Kidney epithelial cell (primary cell): ENCODE data around the gene ACAP3. TPM values are rescaled to one million over a fixed set of nuclear protein-coding genes. Genes with fewer than 3 reads are reported as not detected.

Experiments used
- DNase-seq: peaks from one replicate; pipeline ENCODE4 v3.0.0-alpha.2; 2010; ENCODE audit warnings: low read depth
- H3K27me3 ChIP-seq: 2 replicates; pipeline ENCODE4 v1.6.0; 2011; ENCODE audit warnings: low read length; ENCODE audit not compliant: control insufficient read depth, insufficient read depth
- H3K36me3 ChIP-seq: 2 replicates; pipeline ENCODE4 v1.5.1; 2011; ENCODE audit warnings: low read length; ENCODE audit not compliant: control insufficient read depth, insufficient read depth
- H3K4me3 ChIP-seq: 2 replicates; pipeline ENCODE4 v1.5.1; 2011; ENCODE audit warnings: low read depth, mild to moderate bottlenecking, control low read depth, low read length
- total RNA-seq: library from RNA; depleted of rRNA; stranded (reverse); fragments of >200 nt; gene quantifications from 2 replicates; pipeline ENCODE4 v1.2.3, GENCODE V29; 2015
- TF ChIP-seq, protein P1 (sequence below): IDR thresholded peaks from 2 replicates; pipeline ENCODE4 v1.5.1; 2011; ENCODE audit warnings: mild to moderate bottlenecking, moderate library complexity, low read length, control low read depth, inconsistent platforms; ENCODE audit not compliant: insufficient read depth, poor library complexity, severe bottlenecking

The ACAP3 gene
- total RNA-seq, 1 donor from 2014 or later, result 37.9 TPM

GRCh38 chr1:1314237-1314586 is 6.5 kb upstream of the ACAP3 start:
- Histone ChIP-seq H3K4me3 (no peak overlapping the region), H3K36me3 (peaks cover 4% of the 10 kb centered on the region), H3K27me3 (no peaks in the 10 kb centered on the region)
- TF ChIP-seq, protein P1, sequence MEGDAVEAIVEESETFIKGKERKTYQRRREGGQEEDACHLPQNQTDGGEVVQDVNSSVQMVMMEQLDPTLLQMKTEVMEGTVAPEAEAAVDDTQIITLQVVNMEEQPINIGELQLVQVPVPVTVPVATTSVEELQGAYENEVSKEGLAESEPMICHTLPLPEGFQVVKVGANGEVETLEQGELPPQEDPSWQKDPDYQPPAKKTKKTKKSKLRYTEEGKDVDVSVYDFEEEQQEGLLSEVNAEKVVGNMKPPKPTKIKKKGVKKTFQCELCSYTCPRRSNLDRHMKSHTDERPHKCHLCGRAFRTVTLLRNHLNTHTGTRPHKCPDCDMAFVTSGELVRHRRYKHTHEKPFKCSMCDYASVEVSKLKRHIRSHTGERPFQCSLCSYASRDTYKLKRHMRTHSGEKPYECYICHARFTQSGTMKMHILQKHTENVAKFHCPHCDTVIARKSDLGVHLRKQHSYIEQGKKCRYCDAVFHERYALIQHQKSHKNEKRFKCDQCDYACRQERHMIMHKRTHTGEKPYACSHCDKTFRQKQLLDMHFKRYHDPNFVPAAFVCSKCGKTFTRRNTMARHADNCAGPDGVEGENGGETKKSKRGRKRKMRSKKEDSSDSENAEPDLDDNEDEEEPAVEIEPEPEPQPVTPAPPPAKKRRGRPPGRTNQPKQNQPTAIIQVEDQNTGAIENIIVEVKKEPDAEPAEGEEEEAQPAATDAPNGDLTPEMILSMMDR, result no peak
- no peak for DNase-seq

DNA sequence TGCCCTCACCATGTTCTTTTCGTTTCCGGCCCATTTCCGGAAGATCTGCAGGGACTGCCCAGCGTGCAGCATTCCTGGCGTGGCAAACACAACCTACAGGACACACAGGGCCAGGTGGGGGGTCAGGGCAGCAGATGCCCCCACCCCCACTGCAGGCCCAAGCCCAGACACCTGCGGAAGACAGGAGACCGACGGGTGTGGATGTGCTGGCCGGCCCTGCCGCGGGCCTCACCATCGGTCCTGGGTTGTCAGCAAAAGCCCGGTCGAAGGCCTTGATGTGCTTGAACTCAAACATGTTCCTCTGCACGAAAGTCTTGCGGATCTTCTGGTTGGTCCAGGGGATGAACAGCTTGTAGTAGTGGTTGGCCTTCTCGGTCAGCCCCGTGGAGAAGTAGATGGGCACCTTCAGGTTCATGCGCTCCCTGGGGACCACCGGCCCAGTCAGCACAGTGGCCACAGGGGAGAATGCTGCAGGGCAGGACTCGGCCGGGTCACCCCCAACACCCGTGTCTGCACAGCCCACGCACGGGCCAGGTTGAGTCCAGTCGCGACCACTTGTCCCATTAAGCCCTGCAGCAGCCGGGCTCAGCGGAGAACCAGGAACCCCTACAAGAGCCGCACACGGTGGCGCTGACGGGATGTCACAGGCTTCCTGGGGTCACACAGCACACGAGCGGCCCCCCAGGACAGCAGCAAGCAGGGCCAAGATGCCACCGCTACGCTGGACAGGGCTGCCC is 5.9 kb upstream of the ACAP3 start:
- H3K4me3 ChIP-seq, result no peak overlapping the region
- DNase-seq, result no peak
- no peaks in the 10 kb centered on the region for H3K27me3 ChIP-seq
- peaks cover 4% of the 10 kb centered on the region for H3K36me3 ChIP-seq
- TF ChIP-seq, protein P1, result no peak

DNA sequence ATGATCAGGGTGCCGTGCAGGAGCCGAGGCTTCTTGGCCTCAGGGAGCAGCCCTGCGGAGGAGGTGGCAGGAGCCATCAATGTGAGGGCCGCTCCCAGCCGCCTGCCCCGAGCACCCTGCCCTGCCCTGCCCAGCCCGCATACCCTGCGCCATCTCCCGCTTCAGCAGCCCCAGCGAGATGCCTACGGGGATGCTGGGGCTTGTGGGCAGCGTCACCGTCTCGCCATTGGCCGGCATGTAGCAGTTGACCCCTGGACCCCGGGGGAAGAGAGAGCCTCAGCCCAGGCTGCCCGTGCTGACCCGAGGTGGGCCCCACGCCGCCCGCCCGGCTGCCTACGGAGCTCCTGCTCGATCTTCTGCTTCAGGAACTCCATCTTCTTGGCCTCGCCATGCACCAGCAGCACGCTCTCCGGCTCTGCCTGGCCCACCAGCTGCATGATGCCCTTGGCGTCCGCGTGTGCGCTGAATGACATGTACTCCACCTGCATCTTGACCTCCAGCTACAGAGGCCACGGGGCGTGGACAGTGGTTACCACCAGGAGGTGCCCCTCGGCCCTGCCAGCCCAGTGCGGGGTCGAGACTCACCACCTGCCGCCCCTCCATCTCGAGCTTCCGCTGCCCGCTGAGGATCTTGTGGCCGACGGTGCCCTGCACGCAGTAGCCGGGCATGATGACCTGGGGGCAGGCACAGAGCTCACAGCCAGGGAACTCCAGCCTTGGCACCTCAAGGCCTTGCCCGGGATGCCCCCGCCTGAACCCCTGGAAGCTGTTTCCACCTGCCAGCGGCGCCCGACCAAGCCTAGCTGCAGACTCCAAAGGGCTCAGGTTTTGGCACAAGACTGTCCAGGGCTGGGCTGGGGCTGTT is 5.0 kb upstream of the ACAP3 start:
- no peak overlapping the region for H3K4me3 ChIP-seq
- H3K27me3 ChIP-seq, result no peaks in the 10 kb centered on the region
- TF ChIP-seq, protein P1, result no peak
- no peak for DNase-seq
- H3K36me3 ChIP-seq, result peaks cover 4% of the 10 kb centered on the region

DNA sequence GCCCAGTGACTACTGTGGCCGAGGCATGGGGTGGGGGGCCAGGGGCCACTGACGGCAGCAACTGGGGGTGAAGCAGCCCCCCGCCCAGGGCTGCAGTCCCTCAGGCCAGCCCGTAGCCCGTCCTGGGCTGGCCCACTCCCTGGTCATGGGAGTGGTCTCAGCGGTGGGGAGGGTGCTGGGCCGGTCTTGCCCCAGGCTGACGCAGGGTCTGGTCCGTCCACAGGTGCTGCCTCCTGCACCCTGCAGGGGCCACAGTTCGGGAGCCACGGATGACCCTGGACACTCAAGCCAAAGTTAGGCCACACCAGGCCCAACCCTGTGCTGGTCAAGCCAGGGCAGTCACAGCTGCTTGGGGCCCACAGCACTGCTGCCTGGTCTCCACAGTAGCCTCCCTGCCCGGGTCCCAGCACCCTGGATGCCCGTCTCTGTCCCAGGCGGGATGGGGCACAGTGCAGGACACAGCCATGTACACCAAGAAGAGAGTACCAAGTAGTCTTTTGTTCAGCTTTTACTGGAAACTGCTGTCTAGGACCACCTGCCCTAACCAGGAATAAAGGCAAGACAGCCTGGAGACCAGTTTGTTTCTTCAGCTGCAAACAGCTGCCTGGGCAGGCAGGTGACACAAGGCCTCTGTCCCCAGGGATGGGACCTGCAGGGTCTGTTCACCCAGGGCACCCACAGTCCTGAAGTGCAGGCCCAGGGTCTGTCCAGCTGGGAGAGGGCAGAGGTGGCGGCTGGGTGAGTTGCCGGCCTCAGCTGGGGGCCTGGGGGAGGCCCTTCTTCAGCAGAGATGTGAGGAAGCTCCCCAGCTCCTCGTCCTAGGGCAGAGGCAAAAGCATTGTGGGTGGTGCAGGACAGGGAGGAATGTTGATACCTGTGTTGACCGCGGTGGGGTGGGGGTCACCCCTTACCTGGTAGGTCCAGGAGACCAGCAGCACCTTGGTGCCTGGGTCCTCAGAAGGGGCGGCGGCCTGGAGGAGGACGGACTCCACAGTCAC is 3.7 kb upstream of the ACAP3 start:
- DNase-seq, result no peak
- Histone ChIP-seq H3K36me3 (peaks cover 4% of the 10 kb centered on the region), H3K4me3 (no peak overlapping the region), H3K27me3 (no peaks in the 10 kb centered on the region)
- TF ChIP-seq, protein P1, result no peak

- H3K27me3 ChIP-seq, result no peaks in the 10 kb centered on the region
- DNase-seq, result no peak
- no peak overlapping the region for H3K4me3 ChIP-seq
- H3K36me3 ChIP-seq, result peaks cover 4% of the 10 kb centered on the region
- TF ChIP-seq, protein P1, result no peak
Observed at GRCh38 chr1:1310476-1311053, 2.8 kb upstream of the ACAP3 start.
